ENCODE results near the gene RC3H1. TPM values are rescaled to one million over a fixed set of nuclear protein-coding genes. Genes with fewer than 3 reads are reported as not detected.
A peak's percentile ranks its signal among the peaks of the same experiment; 100 is the strongest.

Gene RC3H1
- polyA plus RNA-seq, 1 of the 3 experiments (the other 2 are of a cell fraction), result 2.9 TPM

DNA sequence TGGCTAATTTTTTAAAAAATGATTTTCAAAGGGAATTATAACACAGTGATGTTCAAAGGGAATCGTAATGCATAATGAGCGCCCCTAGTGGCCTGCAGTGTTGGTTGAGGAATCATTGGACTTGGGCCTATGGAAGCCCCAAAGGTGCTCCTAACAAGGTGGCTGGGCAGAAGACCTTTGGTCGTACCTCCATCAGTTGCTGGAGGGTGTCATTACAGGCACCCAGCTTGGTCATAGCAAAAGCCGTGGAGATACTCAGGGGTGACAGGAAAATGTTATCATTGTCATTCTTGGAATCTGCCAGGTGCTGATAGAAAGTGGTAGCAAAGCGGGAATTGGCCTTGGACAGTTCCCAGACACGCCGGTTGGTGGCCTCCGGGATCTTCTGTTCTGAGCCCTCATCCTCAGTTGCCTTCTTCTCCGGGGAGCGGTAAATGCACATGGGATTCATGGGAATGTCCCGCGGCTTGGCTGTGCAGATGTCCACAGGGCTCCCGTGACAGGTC lies 107.7 kb downstream of the RC3H1 start:
- H3F3A ChIP-seq (replicated peaks; ENCODE audit: insufficient read depth), result no peaks in the 10 kb centered on the region
- no peaks in the 10 kb centered on the region for H3K36me3 ChIP-seq (replicated peaks in 1 of 2; ENCODE audit: control insufficient read depth in 1 of 2, insufficient read depth in 2 of 2, low read length in 1 of 2)
- no peak overlapping the region for H3K27ac ChIP-seq (ENCODE audit: low read depth in 2 of 2, low read length in 1 of 2)
- peak; percentile 28; the same call in 1 of the 2 replicates for TF ChIP-seq RAD21 (IDR thresholded peaks at IDR 0.05; ENCODE audit: low read length)
- TF ChIP-seq CHD2 (IDR thresholded peaks at IDR 0.05; ENCODE audit: low read length, partially characterized antibody), result no peak
- TF ChIP-seq RFX5 (IDR thresholded peaks at IDR 0.05; ENCODE audit: low read length), result no peak
- TF ChIP-seq CTCF (IDR thresholded peaks at IDR 0.05), result peak; percentile 74
- H3K9ac ChIP-seq, result no peak overlapping the region
- peak; percentile 41 for DNase-seq
- ChIA-PET POLR2A (no interaction called here), CTCF (interaction anchor here (1.4 to 2.0 kb wide), 2 partner anchors 17 to 24 kb away, joined by 4 read pairs; no protein-coding TSS in a partner anchor)
- no peak overlapping the region; a peak in 1 of 4 replicates for H3K4me3 ChIP-seq (ENCODE audit: low read depth in 2 of 2, low read length in 1 of 2)
- H3K4me2 ChIP-seq, result no peak overlapping the region
- no peak overlapping the region for H2AFZ ChIP-seq (ENCODE audit: low read depth)
- no peaks in the 10 kb centered on the region for H3K27me3 ChIP-seq (ENCODE audit: insufficient read depth)
- H4K20me1 ChIP-seq (ENCODE audit: insufficient read depth), result no peaks in the 10 kb centered on the region
- no peaks in the 10 kb centered on the region for H3K9me2 ChIP-seq
- no peaks in the 10 kb centered on the region for H3K79me2 ChIP-seq (ENCODE audit: insufficient read depth)
- WGBS (ENCODE audit: low lambda C conversion rate), result 83% methylated on average over 13 of the region's 13 CpGs
- no peaks in the 10 kb centered on the region for H3K4me1 ChIP-seq (ENCODE audit: control insufficient read depth in 1 of 2, insufficient read depth in 2 of 2, low read depth in 1 of 2, low read length in 1 of 2)
- H3K9me3 ChIP-seq, result no peaks in the 10 kb centered on the region

- H3K9ac ChIP-seq, result no peak overlapping the region
- H3K9me3 ChIP-seq, result no peaks in the 10 kb centered on the region
- no peak overlapping the region for H3K4me2 ChIP-seq
- no peaks in the 10 kb centered on the region for H3K79me2 ChIP-seq (ENCODE audit: insufficient read depth)
- H3K9me2 ChIP-seq, result no peaks in the 10 kb centered on the region
- ChIA-PET POLR2A (no interaction called here), CTCF (interaction anchor here (0.9 to 1.0 kb wide), 2 partner anchors 10 to 50 kb away, joined by 3 read pairs; no protein-coding TSS in a partner anchor)
- H3F3A ChIP-seq (replicated peaks; ENCODE audit: insufficient read depth), result no peaks in the 10 kb centered on the region
- no peaks in the 10 kb centered on the region for H3K27me3 ChIP-seq (ENCODE audit: insufficient read depth)
- no peak for DNase-seq
- WGBS (ENCODE audit: low lambda C conversion rate), result 63% methylated on average over 3 of the region's 3 CpGs
- no peak overlapping the region for H3K4me3 ChIP-seq (ENCODE audit: low read depth in 2 of 2, low read length in 1 of 2)
- no peak overlapping the region for H3K27ac ChIP-seq (ENCODE audit: low read depth in 2 of 2, low read length in 1 of 2)
- no peak overlapping the region for H2AFZ ChIP-seq (ENCODE audit: low read depth)
- no peak for TF ChIP-seq FOXJ3 (CRISPR knock-in tag; IDR thresholded peaks at IDR 0.05)
- TF ChIP-seq CHD2 (IDR thresholded peaks at IDR 0.05; ENCODE audit: low read length, partially characterized antibody), result no peak
- TF ChIP-seq, protein P1, sequence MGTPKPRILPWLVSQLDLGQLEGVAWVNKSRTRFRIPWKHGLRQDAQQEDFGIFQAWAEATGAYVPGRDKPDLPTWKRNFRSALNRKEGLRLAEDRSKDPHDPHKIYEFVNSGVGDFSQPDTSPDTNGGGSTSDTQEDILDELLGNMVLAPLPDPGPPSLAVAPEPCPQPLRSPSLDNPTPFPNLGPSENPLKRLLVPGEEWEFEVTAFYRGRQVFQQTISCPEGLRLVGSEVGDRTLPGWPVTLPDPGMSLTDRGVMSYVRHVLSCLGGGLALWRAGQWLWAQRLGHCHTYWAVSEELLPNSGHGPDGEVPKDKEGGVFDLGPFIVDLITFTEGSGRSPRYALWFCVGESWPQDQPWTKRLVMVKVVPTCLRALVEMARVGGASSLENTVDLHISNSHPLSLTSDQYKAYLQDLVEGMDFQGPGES (IDR thresholded peaks at IDR 0.05; ENCODE audit: low read depth, low read length), result no peak
- TF ChIP-seq, protein P2, sequence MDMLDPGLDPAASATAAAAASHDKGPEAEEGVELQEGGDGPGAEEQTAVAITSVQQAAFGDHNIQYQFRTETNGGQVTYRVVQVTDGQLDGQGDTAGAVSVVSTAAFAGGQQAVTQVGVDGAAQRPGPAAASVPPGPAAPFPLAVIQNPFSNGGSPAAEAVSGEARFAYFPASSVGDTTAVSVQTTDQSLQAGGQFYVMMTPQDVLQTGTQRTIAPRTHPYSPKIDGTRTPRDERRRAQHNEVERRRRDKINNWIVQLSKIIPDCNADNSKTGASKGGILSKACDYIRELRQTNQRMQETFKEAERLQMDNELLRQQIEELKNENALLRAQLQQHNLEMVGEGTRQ (IDR thresholded peaks at IDR 0.05; ENCODE audit: borderline replicate concordance, low read depth, low read length), result no peak
- no peak for TF ChIP-seq TEAD4 (IDR thresholded peaks at IDR 0.05; ENCODE audit: borderline replicate concordance, insufficient read depth)
- no peak for TF ChIP-seq RCOR1 (IDR thresholded peaks at IDR 0.05; ENCODE audit: low read length)
- TF ChIP-seq GATA2 (CRISPR knock-in tag; IDR thresholded peaks at IDR 0.05), result no peak
- H3K4me1 ChIP-seq (ENCODE audit: control insufficient read depth in 1 of 2, insufficient read depth in 2 of 2, low read depth in 1 of 2, low read length in 1 of 2), result no peaks in the 10 kb centered on the region
- H3K36me3 ChIP-seq (replicated peaks in 1 of 2; ENCODE audit: control insufficient read depth in 1 of 2, insufficient read depth in 2 of 2, low read length in 1 of 2), result no peaks in the 10 kb centered on the region
- no peaks in the 10 kb centered on the region for H4K20me1 ChIP-seq (ENCODE audit: insufficient read depth)
Measured at GRCh38 chr1:173913111-173913510, 109.0 kb downstream of the RC3H1 start.
